HUES64 (cell line): Measurements from ENCODE around the gene ZNF280C.

ENCODE experiments used
- H3K27ac ChIP-seq: 2 replicates; pipeline ENCODE4 v1.7.0; 2013; ENCODE audit warnings: low read depth, low read length, inconsistent platforms
- H3K27me3 ChIP-seq: 2 replicates; pipeline ENCODE4 v1.6.1; 2013; ENCODE audit warnings: mild to moderate bottlenecking, low read length; ENCODE audit not compliant: insufficient read depth
- H3K36me3 ChIP-seq: 2 replicates; pipeline ENCODE4 v1.6.1; 2013; ENCODE audit warnings: mild to moderate bottlenecking, low read length; ENCODE audit not compliant: insufficient read depth
- H3K4me1 ChIP-seq: 2 replicates; pipeline ENCODE4 v1.6.1; 2013; ENCODE audit warnings: mild to moderate bottlenecking, low read length, moderate library complexity; ENCODE audit not compliant: insufficient read depth
- H3K4me3 ChIP-seq: 2 replicates; pipeline ENCODE4 v1.5.1; 2013; ENCODE audit warnings: mild to moderate bottlenecking, low read length, moderate library complexity
- H3K9ac ChIP-seq: 2 replicates; pipeline ENCODE4 v1.6.1; 2013; ENCODE audit warnings: mild to moderate bottlenecking, low read depth, low read length
- H3K9me3 ChIP-seq: 2 replicates; pipeline ENCODE4 v1.6.1; 2013; ENCODE audit warnings: low read depth, low read length; ENCODE audit not compliant: insufficient read depth
- WGBS: fragments of 150-250, 120-280 bp; methylation state at CpG from one replicate; pipeline ENCODE4 v1.1.7; 2013; ENCODE audit warnings: missing lambda C conversion rate; 5-methylcytosine and 5-hydroxymethylcytosine counted together

Gene ZNF280C

DNA sequence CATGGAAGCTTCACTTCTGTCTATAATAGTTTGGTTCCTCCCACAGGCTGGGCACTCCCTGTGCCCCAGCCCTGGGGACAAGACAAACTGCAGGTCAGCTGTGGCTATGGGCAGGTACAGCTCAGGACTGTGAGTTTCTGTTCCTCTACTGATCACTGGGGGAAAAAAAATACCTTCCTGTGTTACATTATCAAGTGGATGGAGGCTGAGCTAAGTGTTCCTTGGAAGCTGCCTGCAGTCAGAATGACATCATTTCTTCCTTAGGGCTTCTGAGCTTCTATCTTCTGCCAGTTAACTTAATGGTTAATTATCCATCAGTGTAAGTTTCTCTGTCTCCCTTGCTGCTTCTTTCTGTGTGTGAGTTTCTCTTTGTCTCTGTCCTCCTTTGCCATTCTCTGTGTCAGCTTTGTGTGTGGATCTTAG, 92.3 kb downstream of the ZNF280C start:
- no peaks in the 10 kb centered on the region for H3K4me1 ChIP-seq
- H3K27ac ChIP-seq = no peak overlapping the region
- no peaks in the 10 kb centered on the region for H3K9me3 ChIP-seq
- peaks cover 25% of the 10 kb centered on the region for H3K27me3 ChIP-seq
- H3K36me3 ChIP-seq = no peaks in the 10 kb centered on the region
- H3K9ac ChIP-seq = no peak overlapping the region
- H3K4me3 ChIP-seq = no peak overlapping the region

DNA sequence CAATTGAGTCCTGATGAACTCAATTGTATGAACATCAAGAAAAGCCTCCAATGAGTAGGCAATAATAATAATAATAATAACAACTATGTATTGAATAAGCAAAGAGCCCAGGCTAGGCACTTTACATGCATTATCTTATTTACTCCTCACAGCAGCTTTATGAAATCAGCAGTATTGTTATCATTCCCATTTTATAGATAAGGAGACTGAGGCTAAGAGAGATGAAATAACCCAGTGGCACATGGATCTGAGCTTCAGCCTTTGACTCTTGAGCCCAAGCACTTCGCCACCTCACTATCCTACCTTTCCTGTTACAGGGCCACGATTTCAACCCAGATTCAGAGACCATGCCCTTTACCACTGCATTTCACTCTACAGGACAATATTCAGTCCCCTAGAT, 93.8 kb downstream of the ZNF280C start:
- WGBS = 97% methylated on average over 2 of the region's 2 CpGs

DNA sequence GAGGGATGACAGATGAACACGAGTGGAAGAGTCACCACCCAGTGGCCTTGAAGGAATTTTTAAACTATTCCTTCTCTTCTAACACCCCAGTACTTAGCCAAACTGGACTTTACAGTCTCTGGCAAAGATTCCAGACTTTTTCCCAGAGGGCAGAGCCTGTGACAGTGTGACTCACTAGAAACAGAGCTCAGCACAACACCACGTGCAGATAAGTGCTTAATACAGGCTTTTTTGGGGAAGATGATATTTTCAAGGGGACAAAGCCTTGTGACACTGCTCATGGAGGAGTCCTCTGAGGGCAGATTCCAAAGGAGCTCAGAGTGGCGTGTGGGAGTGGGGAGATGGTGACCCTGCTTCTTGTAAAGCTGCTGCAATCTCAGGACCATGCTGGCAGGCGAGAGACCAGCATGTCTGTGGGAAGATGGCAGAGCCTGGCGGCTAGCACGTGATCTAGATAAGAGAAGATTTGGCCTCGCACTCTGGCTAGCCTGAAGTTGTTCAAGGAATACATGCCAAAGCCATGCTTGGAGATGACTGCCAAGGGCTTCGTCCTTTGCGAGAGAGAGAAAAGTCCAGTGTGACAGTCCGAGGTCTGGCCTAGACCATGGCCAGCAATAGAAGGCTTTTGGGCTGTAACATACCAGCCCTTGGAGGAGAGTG, 94.5 kb downstream of the ZNF280C start:
- Histone ChIP-seq H3K27me3 (peaks cover 27% of the 10 kb centered on the region), H3K4me3 (no peak overlapping the region), H3K4me1 (peaks cover 5% of the 10 kb centered on the region), H3K9me3 (no peaks in the 10 kb centered on the region), H3K9ac (no peak overlapping the region), H3K27ac (no peak overlapping the region), H3K36me3 (no peaks in the 10 kb centered on the region)
- WGBS = 73% methylated on average over 10 of the region's 10 CpGs

More for the DNA sequence above, 93.8 kb downstream of the ZNF280C start:
- H3K36me3 ChIP-seq = no peaks in the 10 kb centered on the region
- H3K27me3 ChIP-seq = peaks cover 27% of the 10 kb centered on the region
- H3K4me3 ChIP-seq = no peak overlapping the region
- H3K9ac ChIP-seq = no peak overlapping the region
- H3K9me3 ChIP-seq = no peaks in the 10 kb centered on the region
- peaks cover 5% of the 10 kb centered on the region for H3K4me1 ChIP-seq
- no peak overlapping the region for H3K27ac ChIP-seq

DNA sequence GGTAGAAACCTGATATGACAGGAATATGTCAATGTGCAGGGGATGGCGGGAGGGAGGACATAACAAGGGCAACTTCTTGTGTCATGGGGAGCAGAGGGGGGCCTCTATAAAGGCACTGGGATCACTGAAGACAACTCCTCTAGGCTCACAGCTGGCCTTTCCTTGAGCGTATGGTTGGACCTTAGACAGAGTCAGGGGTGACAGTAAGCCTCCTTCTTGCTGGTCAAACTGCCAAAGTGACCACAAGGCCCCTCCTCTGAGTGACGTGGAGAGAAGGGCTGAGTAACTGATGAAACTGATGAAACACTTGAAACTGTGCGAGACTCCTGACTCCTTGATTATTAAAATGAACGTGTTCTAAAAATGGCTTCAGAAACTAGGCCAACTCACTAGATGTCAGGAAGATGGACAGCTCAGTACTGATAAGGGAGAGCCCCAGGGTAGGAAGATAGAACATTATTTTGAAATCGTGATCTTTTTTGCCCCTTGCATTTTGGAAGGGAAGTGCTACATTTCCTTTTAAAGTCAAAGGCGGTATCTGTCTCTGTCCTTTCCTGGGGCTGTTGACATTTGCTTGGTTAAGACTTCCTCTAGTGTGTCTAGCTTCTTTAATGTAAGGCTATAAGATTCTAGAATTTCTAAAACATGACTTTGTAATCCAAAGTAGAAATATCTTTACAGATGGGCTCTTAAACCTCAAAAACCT, 95.4 kb downstream of the ZNF280C start:
- H3K4me1 ChIP-seq = peaks cover 5% of the 10 kb centered on the region
- no peak overlapping the region for H3K4me3 ChIP-seq
- H3K27me3 ChIP-seq = peaks cover 27% of the 10 kb centered on the region
- H3K9me3 ChIP-seq = no peaks in the 10 kb centered on the region
- no peak overlapping the region for H3K9ac ChIP-seq
- H3K27ac ChIP-seq = no peak overlapping the region
- 80% methylated on average over 7 of the region's 7 CpGs for WGBS
- no peaks in the 10 kb centered on the region for H3K36me3 ChIP-seq

DNA sequence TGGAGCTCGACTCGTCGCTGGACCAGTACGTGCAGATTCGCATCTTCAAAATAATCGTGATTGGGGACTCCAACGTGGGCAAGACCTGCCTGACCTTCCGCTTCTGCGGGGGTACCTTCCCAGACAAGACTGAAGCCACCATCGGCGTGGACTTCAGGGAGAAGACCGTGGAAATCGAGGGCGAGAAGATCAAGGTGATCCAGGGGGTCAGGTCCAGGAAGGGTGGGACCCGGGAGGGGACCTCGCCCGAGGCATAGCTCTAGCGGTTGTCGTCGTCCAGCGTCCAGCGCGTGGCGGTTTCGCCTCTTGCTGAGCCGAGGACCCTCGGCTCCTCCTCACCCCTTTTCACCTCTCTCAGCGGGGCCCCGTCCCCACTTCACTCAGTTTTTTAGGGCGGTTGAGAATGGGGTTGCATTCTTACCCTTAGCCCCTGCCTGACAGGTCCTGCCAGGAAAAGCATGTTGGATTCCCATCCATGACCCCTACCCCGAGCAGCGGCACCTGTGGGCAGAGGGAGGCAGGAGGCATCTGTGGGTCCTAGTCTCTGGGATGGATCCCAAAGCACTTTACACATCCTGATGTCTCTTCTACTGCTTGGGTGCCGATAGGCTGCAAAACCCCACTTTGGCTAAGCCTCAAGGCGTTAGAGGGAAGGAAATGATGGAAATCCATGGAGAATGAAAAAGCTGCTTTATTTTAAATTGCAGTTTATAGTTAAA, 96.4 kb downstream of the ZNF280C start:
- H3K36me3 ChIP-seq = no peaks in the 10 kb centered on the region
- peaks cover 5% of the 10 kb centered on the region for H3K4me1 ChIP-seq
- 16% methylated on average over 32 of the region's 34 CpGs for WGBS
- peak overlapping the region; percentile 51 for H3K4me3 ChIP-seq
- peaks cover 27% of the 10 kb centered on the region for H3K27me3 ChIP-seq
- no peak overlapping the region for H3K27ac ChIP-seq
- peak overlapping the region; percentile 29 for H3K9ac ChIP-seq
- no peaks in the 10 kb centered on the region for H3K9me3 ChIP-seq

DNA sequence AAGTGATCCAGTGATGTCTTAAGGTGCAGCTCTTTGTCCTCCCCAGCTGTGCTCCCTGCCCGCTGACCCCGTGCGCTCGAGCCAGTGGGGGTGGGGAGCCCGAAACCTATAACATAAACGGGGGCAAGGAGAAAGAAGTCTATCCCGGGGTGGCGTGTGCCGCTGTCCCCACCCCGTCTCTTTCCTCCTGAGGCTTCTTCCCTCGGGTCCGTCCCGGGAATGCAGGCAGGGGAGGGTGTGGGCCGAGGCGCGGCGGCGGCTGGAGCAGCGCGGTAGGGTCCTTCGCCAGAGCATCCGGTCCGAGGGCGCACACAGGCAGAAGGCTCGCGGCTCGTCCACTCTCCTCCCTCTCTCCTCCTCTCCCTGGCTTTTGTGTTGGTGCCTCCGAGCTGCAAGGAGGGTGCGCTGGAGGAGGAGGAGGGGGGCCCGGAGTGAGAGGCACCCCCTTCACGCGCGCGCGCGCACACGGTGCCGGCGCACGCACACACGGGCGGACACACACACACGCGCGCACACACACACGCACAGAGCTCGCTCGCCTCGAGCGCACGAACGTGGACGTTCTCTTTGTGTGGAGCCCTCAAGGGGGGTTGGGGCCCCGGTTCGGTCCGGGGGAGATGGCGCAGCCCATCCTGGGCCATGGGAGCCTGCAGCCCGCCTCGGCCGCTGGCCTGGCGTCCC, 97.1 kb downstream of the ZNF280C start, which contains the start of gene RAB33A:
Gene RAB33A (plus strand): TSS at position 517 of the 681 bp plus-strand sequence. CDS start 101 bp downstream, at position 618.
- Histone ChIP-seq H3K4me3 (peak within 1 kb of the TSS; percentile 51), H3K36me3 (no peaks in the 10 kb centered on the region), H3K4me1 (peaks cover 9% of the 10 kb centered on the region), H3K9ac (peak within 1 kb of the TSS; percentile 29), H3K27ac (no peak within 1 kb of the TSS), H3K9me3 (no peaks in the 10 kb centered on the region), H3K27me3 (peaks cover 27% of the 10 kb centered on the region)
- under 1% methylated on average over 51 of the region's 61 CpGs for WGBS

DNA sequence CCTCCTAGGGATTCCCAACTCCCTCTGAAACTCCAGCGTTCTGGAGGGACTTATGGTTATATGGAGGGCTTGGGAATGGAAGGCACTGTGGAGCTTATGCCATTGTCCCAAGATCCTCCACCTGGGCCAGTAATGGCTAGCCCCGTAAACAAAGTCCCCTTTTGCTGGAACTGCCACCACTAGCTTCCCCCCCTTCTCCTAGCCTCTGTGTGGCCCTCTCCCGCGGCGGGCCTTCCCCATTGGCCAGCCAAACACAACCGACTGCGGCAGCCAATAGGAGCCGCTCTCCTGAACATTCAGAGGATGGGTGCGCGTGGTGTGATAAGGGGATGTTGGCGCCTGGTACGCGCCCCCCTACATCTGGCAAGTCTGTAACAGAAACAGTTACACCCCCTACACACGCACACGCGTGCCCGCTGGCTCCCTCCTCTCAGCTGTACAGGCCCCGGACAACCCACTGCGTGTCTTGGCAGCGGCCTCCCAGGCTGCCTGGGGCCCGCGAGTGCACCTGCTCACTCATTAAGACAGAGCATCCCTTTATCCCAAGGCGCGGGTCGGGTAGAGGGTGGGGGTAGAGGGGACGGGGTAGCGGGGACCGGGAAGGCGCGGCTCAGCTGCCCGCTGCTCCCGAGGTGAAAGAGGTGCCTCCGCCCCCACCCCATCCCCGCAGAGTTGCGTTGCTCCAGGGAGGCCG, 97.8 kb downstream of the ZNF280C start:
- no peak overlapping the region for H3K27ac ChIP-seq
- 1% methylated on average over 19 of the region's 36 CpGs for WGBS
- H3K36me3 ChIP-seq = no peaks in the 10 kb centered on the region
- no peaks in the 10 kb centered on the region for H3K9me3 ChIP-seq
- peak overlapping the region; percentile 51 for H3K4me3 ChIP-seq
- H3K27me3 ChIP-seq = peaks cover 27% of the 10 kb centered on the region
- H3K4me1 ChIP-seq = peaks cover 9% of the 10 kb centered on the region
- no peak overlapping the region for H3K9ac ChIP-seq

DNA sequence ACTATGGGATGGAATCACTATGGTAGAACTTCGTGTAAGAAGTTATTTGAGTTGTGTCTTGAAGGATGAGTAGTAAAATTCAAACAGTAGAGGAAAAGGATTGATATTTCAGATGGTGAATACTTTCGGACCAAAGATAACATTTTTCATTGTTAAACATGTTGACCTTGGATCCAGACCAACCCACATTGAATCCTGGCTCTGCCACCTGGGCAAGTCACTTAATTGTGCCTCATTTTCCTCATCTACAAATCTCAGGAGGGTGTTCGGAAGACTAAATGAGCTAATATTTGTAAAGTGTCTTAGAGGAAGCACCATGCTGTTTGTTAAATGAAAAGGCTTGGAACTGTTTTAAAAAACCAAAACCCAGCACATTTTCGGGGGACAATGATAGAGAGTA, 101.7 kb downstream of the ZNF280C start:
- 80% methylated on average over 3 of the region's 4 CpGs for WGBS
- peaks cover 9% of the 10 kb centered on the region for H3K4me1 ChIP-seq
- H3K27ac ChIP-seq = no peak overlapping the region
- no peaks in the 10 kb centered on the region; the same call in 1 of the 2 replicates for H3K36me3 ChIP-seq
- no peak overlapping the region for H3K9ac ChIP-seq
- H3K9me3 ChIP-seq = no peaks in the 10 kb centered on the region
- peak overlapping the region; percentile 86 for H3K4me3 ChIP-seq
- H3K27me3 ChIP-seq = peaks cover 9% of the 10 kb centered on the region

DNA sequence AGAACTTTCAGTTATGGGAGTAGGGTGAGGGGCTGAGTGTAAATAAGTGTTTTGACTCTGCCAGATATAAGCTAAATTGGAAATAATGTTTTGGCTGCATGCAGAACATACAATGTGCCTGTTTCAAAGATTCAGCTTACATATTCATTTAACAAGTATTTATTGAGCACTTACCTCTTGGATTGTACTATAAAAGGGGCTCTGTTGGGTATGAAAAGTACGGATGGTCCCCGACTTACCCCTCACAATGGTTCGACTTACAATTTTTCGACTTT, 102.3 kb downstream of the ZNF280C start:
- Histone ChIP-seq H3K27me3 (peaks cover 3% of the 10 kb centered on the region), H3K4me3 (peak overlapping the region; percentile 86), H3K4me1 (peaks cover 9% of the 10 kb centered on the region), H3K9ac (peak overlapping the region; percentile 56; the same call in 1 of the 2 replicates), H3K36me3 (no peaks in the 10 kb centered on the region; the same call in 1 of the 2 replicates), H3K9me3 (no peaks in the 10 kb centered on the region), H3K27ac (no peak overlapping the region)
- 0% methylated on average over 2 of the region's 4 CpGs for WGBS

DNA sequence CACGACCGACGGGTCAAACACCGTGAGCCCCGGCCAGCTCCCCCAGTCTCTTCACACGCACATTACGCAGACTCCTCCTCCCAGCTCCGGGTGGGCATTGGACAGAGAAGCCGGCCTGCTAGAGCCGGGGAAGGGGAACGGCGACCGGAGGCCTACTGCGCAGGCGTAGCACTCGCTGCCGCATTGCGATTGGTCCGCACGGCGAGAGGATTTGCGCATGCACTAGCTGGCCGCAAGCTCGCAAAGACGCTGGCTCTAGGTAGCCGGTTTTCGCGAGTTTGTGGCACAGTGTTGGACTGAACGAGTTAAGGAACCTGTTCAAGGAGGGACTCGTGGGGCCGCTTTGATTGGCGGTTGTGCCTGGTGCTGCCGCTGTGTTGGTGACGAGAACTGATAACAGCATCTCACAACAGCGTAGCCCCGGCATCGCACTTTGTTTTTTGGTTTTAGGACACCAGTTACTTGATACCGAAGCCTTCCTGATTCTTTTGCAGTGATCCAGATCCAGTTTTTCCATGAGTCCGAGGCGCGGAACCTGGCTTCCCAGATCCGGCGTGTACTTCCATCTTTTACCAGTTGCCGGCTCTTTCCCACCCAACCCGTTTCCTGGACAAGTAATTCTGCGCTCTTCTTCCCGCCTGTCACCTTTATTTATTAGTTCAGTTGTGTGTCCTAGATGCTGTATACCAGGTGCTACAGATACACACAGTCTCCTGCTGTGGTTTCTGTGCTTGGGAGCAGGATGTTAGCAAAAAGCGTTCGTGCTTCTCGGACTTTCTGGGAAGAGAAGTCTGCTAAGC, 102.8 kb downstream of the ZNF280C start, which contains the start of gene AIFM1:
Gene AIFM1 (minus strand): TSS at position 139 of the 800 bp plus-strand sequence. CDS start 185 bp downstream, outside the sequence.
- Histone ChIP-seq H3K9me3 (no peaks in the 10 kb centered on the region), H3K9ac (peak within 1 kb of the TSS; percentile 78), H3K4me3 (peak within 1 kb of the TSS; percentile 86), H3K36me3 (no peaks in the 10 kb centered on the region; the same call in 1 of the 2 replicates), H3K4me1 (peaks cover 9% of the 10 kb centered on the region), H3K27me3 (no peaks in the 10 kb centered on the region), H3K27ac (peak within 1 kb of the TSS; percentile 90)
- WGBS = under 1% methylated on average over 47 of the region's 50 CpGs
